ENCODE results near the gene CPXM2. TPM values are rescaled to one million over a fixed set of nuclear protein-coding genes. Genes with fewer than 3 reads are reported as not detected.

CPXM2 gene
- total RNA-seq: 0.32 TPM in 1 of 2 replicates, not detected in the other

- DNase-seq (ENCODE audit: low read depth): no peak
- TF ChIP-seq CTCF (IDR thresholded peaks at IDR 0.05; ENCODE audit: insufficient read depth, low read depth, low read length): no peak
- no peak within 1 kb of the TSS for H3K4me3 ChIP-seq (ENCODE audit: low read depth, low read length)
These were observed at the start of gene CPXM2 for GRCh38 chr10:123891144-123892071. CPXM2 (minus strand) TSS chr10:123891807; CDS start chr10:123891659, 148 bp downstream.

GRCh38 chr10:123939591-123939990, 48.0 kb upstream of the CPXM2 start:
- no peak for TF ChIP-seq CTCF (IDR thresholded peaks at IDR 0.05; ENCODE audit: insufficient read depth, low read depth, low read length)
- H3K4me3 ChIP-seq (ENCODE audit: low read depth, low read length): no peak overlapping the region
- no peak for DNase-seq (ENCODE audit: low read depth)

GRCh38 chr10:123938890-123939289, 47.3 kb upstream of the CPXM2 start:
- TF ChIP-seq CTCF (IDR thresholded peaks at IDR 0.05; ENCODE audit: insufficient read depth, low read depth, low read length): no peak
- no peak for DNase-seq (ENCODE audit: low read depth)
- no peak overlapping the region for H3K4me3 ChIP-seq (ENCODE audit: low read depth, low read length)

GRCh38 chr10:123936426-123936825, 44.8 kb upstream of the CPXM2 start:
- no peak overlapping the region for H3K4me3 ChIP-seq (ENCODE audit: low read depth, low read length)
- TF ChIP-seq CTCF (IDR thresholded peaks at IDR 0.05; ENCODE audit: insufficient read depth, low read depth, low read length): no peak
- DNase-seq (ENCODE audit: low read depth): no peak

GRCh38 chr10:123935680-123936079, 44.1 kb upstream of the CPXM2 start:
- TF ChIP-seq CTCF (IDR thresholded peaks at IDR 0.05; ENCODE audit: insufficient read depth, low read depth, low read length): no peak
- H3K4me3 ChIP-seq (ENCODE audit: low read depth, low read length): no peak overlapping the region
- DNase-seq (ENCODE audit: low read depth): no peak

- H3K4me3 ChIP-seq (ENCODE audit: low read depth, low read length): no peak overlapping the region
- TF ChIP-seq CTCF (IDR thresholded peaks at IDR 0.05; ENCODE audit: insufficient read depth, low read depth, low read length): no peak
- DNase-seq (ENCODE audit: low read depth): no peak
These were observed 43.2 kb upstream of the CPXM2 start for GRCh38 chr10:123934846-123935245.
